ENCODE data around the gene ENDOD1.

Gene ENDOD1

DNA sequence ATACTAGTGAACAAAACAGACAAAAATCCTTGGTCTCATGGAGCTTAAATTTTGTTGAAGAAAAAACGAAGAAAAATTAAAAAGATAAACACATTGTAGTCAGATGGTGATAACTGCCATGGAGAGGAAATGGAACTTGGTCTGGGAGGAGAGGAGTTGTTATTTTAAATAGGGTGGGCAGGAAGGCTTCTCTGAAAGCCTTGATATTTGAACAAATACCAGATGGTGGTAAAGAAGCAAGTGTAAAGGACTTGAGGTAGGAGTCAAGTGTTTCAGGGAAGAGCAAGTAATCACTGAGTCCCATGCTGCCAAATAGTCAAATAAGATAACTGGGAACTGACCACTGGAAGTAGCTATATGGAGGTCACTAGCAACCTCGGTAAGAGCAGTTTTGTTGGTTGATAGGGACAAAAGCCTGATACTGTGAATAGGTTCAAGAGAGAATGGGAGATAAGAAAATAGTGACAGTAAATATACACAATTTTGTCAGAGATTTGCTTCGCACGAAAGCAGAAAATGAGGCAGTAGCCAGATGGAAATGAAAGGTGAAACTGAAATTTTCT lies 86.3 kb downstream of the ENDOD1 start:
- DNase-seq (ENCODE audit: low read depth) = no peak

Measured in stimulated activated CD8-positive, alpha-beta memory T cell treated with anti-CD3 and anti-CD28 coated beads, Interleukin-4, amount 100 ng/mL, for 24 hours (primary cell).